SK-N-SH (cell line): Measurements from ENCODE around the gene CCDC93. TPM values are rescaled to one million over a fixed set of nuclear protein-coding genes. Genes with fewer than 3 reads are reported as not detected.

Source experiments
- CTCF ChIA-PET: fragments of 300-600, 350-600 bp; formaldehyde crosslinking; extraction: SDS; loops from one replicate; lab custom pipeline; 2021; lab: Yijun Ruan, JAX
- POLR2A ChIA-PET: fragments of 350-600 bp; sonication (Branson Sonifier 250); formaldehyde crosslinking; extraction: SDS; loops from one replicate; lab custom pipeline; 2020; ENCODE audit warnings: antibody characterized with exemption, inconsistent platforms; lab: Yijun Ruan, JAX
- DNase-seq: peaks from one replicate; pipeline ENCODE4 v3.0.0; 2012
- H2AFZ ChIP-seq: fragments of 200-600 bp; sonication (generic); 2 replicates; pipeline ENCODE4 v1.8.1; 2016; ENCODE audit warnings: antibody characterized with exemption, mild to moderate bottlenecking, low read depth
- H3F3A ChIP-seq: fragments of 200-600 bp; sonication (generic); replicated peaks from 2 replicates; pipeline ENCODE3; 2016; ENCODE audit warnings: antibody characterized with exemption, mild to moderate bottlenecking; ENCODE audit not compliant: insufficient read depth
- H3K27ac ChIP-seq, 2 experiments: fragments of 200-500 bp in 1 of 2; fragments of 200-600 bp in 1 of 2; sonication (Bioruptor generic) in 1 of 2; sonication (generic), shearing (Covaris generic) in 1 of 2; 2 replicates each; pipeline versions ENCODE4 v1.5.1 to v1.6.1; 2014 to 2016; ENCODE audit warnings: low read depth in 2 of 2, inconsistent platforms in 1 of 2, low read length in 1 of 2, mild to moderate bottlenecking in 1 of 2, mixed read lengths in 1 of 2
- H3K27me3 ChIP-seq: fragments of 200-600 bp; sonication (generic), shearing (Covaris generic); 2 replicates; pipeline ENCODE4 v1.6.1; 2016; ENCODE audit warnings: mixed run types; ENCODE audit not compliant: insufficient read depth
- H3K36me3 ChIP-seq, 2 experiments: fragments of 200-500 bp in 1 of 2; fragments of 200-600 bp in 1 of 2; sonication (Bioruptor generic) in 1 of 2; sonication (generic) in 1 of 2; replicated peaks in 1 of 2; 2 replicates each; pipeline versions ENCODE3 to v1.5.1; 2014 to 2016; ENCODE audit warnings: low read length in 1 of 2, mild to moderate bottlenecking in 1 of 2; ENCODE audit not compliant: insufficient read depth in 2 of 2, control insufficient read depth in 1 of 2
- H3K4me1 ChIP-seq, 2 experiments: fragments of 200-500 bp in 1 of 2; fragments of 200-600 bp in 1 of 2; sonication (Bioruptor generic) in 1 of 2; sonication (generic), shearing (Covaris generic) in 1 of 2; 2 replicates each; pipeline versions ENCODE4 v1.5.1 to v1.6.1; 2014 to 2016; ENCODE audit warnings: low read depth in 1 of 2, low read length in 1 of 2, mixed run types in 1 of 2; ENCODE audit not compliant: insufficient read depth in 2 of 2, control insufficient read depth in 1 of 2
- H3K4me2 ChIP-seq: fragments of 200-600 bp; sonication (generic), shearing (Covaris generic); 2 replicates; pipeline ENCODE4 v1.6.1; 2017; ENCODE audit warnings: mixed run types
- H3K4me3 ChIP-seq, 2 experiments: fragments of 200-500 bp in 1 of 2; fragments of 200-600 bp in 1 of 2; sonication (Bioruptor generic) in 1 of 2; sonication (generic), shearing (Covaris generic) in 1 of 2; 2 replicates each; pipeline versions ENCODE4 v1.5.1 to v1.8.1; 2014 to 2016; ENCODE audit warnings: low read depth in 2 of 2, inconsistent platforms in 1 of 2, low read length in 1 of 2, mild to moderate bottlenecking in 1 of 2, mixed read lengths in 1 of 2, moderate library complexity in 1 of 2
- H3K79me2 ChIP-seq: fragments of 200-600 bp; sonication (generic); 2 replicates; pipeline ENCODE4 v1.8.1; 2017; ENCODE audit warnings: mild to moderate bottlenecking; ENCODE audit not compliant: insufficient read depth
- H3K9ac ChIP-seq: fragments of 200-600 bp; sonication (generic); 2 replicates; pipeline ENCODE4 v1.6.1; 2017; ENCODE audit warnings: mixed run types
- H3K9me2 ChIP-seq: fragments of 200-600 bp; sonication (generic); 2 replicates; pipeline ENCODE4 v1.6.1; 2017; ENCODE audit warnings: mixed run types
- H3K9me3 ChIP-seq: fragments of 200-600 bp; sonication (generic); 2 replicates; pipeline ENCODE4 v1.6.1; 2017; ENCODE audit warnings: mixed run types, mild to moderate bottlenecking, moderate library complexity
- H4K20me1 ChIP-seq: fragments of 200-600 bp; sonication (generic); 2 replicates; pipeline ENCODE4 v1.6.1; 2017; ENCODE audit warnings: mild to moderate bottlenecking, mixed run types; ENCODE audit not compliant: insufficient read depth
- CTCF ChIP-seq: fragments of 200-600 bp; sonication (generic); IDR thresholded peaks from 2 replicates; pipeline ENCODE4 v1.6.1; 2017; ENCODE audit warnings: antibody characterized with exemption, mild to moderate bottlenecking, moderate library complexity
- EP300 ChIP-seq, 2 experiments: IDR thresholded peaks; 2 replicates each; pipeline versions ENCODE4 v1.4.0 to v1.6.1; 2012; ENCODE audit warnings: borderline replicate concordance in 1 of 2, low read depth in 1 of 2, low read length in 1 of 2
- FOSL2 ChIP-seq: IDR thresholded peaks from 2 replicates; pipeline ENCODE4 v1.4.0; 2012; ENCODE audit warnings: low read depth, mild to moderate bottlenecking, moderate library complexity, borderline replicate concordance
- FOXM1 ChIP-seq: IDR thresholded peaks from 2 replicates; pipeline ENCODE4 v1.4.0; 2012; ENCODE audit warnings: low read depth, mild to moderate bottlenecking
- GATA2 ChIP-seq: sonication (generic); formaldehyde crosslinking; IDR thresholded peaks from 2 replicates; pipeline ENCODE4 v1.5.0; 2020; ENCODE audit warnings: mild to moderate bottlenecking, missing genetic modification reagents
- IRF3 ChIP-seq: fragments of 150-350 bp; IDR thresholded peaks from 2 replicates; pipeline ENCODE4 v1.6.1; 2016; ENCODE audit warnings: mild to moderate bottlenecking, low read depth, low read length
- JUND ChIP-seq: IDR thresholded peaks from 2 replicates; pipeline ENCODE4 v1.4.0; 2012
- MXI1 ChIP-seq: IDR thresholded peaks from 2 replicates; pipeline ENCODE4 v1.6.1; 2012; ENCODE audit warnings: mild to moderate bottlenecking, low read depth, low read length, improper control_type of control experiment
- NRF1 ChIP-seq: IDR thresholded peaks from 2 replicates; pipeline ENCODE4 v1.6.1; 2012; ENCODE audit warnings: low read depth, mild to moderate bottlenecking, low read length
- RAD21 ChIP-seq: IDR thresholded peaks from 2 replicates; pipeline ENCODE4 v1.6.1; 2012; ENCODE audit warnings: mild to moderate bottlenecking, low read length
- SMC3 ChIP-seq: IDR thresholded peaks from 2 replicates; pipeline ENCODE4 v1.6.1; 2012; ENCODE audit warnings: low read depth, low read length, improper control_type of control experiment
- TEAD4 ChIP-seq: IDR thresholded peaks from 2 replicates; pipeline ENCODE4 v1.4.0; 2012; ENCODE audit warnings: mild to moderate bottlenecking, borderline replicate concordance; ENCODE audit not compliant: insufficient read depth
- USF1 ChIP-seq: IDR thresholded peaks from 2 replicates; pipeline ENCODE4 v1.4.0; 2012; ENCODE audit warnings: low read depth, borderline replicate concordance
- USF2 ChIP-seq: fragments of 150-350 bp; IDR thresholded peaks from 2 replicates; pipeline ENCODE4 v1.6.1; 2017; ENCODE audit warnings: antibody characterized with exemption, low read length, low read depth, borderline replicate concordance
- YY1 ChIP-seq: IDR thresholded peaks from 2 replicates; pipeline ENCODE4 v1.4.0; 2012; ENCODE audit warnings: low read depth, mild to moderate bottlenecking
- WGBS: methylation state at CpG from one replicate; pipeline ENCODE4 v1.1.6; 2017; ENCODE audit warnings: low lambda C conversion rate; 5-methylcytosine and 5-hydroxymethylcytosine counted together
- polyA plus RNA-seq, 3 experiments: library from polyadenylated mRNA; depleted of rRNA; stranded (reverse); fragments of >200 nt; gene quantifications; 2 replicates each; pipeline ENCODE4 v1.2.3, GENCODE V29; 2012

The CCDC93 gene
- polyA plus RNA-seq, 1 of the 3 experiments (the other 2 are of a cell fraction) = 11.7 TPM

- Histone ChIP-seq H3K79me2 (no peaks in the 10 kb centered on the region), H3K4me3 (peak overlapping the region in 1 of 2 experiments; percentile 2; a peak in 1 of 4 replicates), H3K36me3 (no peaks in the 10 kb centered on the region), H3K9me2 (no peaks in the 10 kb centered on the region), H3F3A (no peaks in the 10 kb centered on the region), H3K9ac (no peak overlapping the region), H3K27ac (no peak overlapping the region), H3K9me3 (no peaks in the 10 kb centered on the region), H3K27me3 (no peaks in the 10 kb centered on the region; the same call in 1 of the 2 replicates), H3K4me2 (peak overlapping the region; percentile 12), H2AFZ (no peak overlapping the region), H3K4me1 (peaks cover 0 to 8% of the 10 kb centered on the region in 2 experiments; a peak in 1 of 4 replicates), H4K20me1 (no peaks in the 10 kb centered on the region)
- DNase-seq = peak; percentile 23
- CTCF ChIA-PET = interaction anchor here (0.6 to 3.5 kb wide), 54 partner anchors 10 to 1654 kb away, joined by 3 to 32 read pairs (median 4); partner anchors contain the start of gene CCDC93
- POLR2A ChIA-PET = interaction anchor here (1.8 kb wide), 1 partner anchor 809 kb away, joined by 4 read pairs; no protein-coding TSS in a partner anchor
- TF ChIP-seq USF2 = no peak
- peak; percentile 72 for TF ChIP-seq CTCF
- TF ChIP-seq RAD21 = peak; percentile 88
- peak; percentile 55 for TF ChIP-seq SMC3
- 3% methylated on average over 4 of the region's 4 CpGs for WGBS
Measured at GRCh38 chr2:118046634-118047210, 32.9 kb upstream of the CCDC93 start.

- Histone ChIP-seq H3K4me1 (peaks cover 0 to 8% of the 10 kb centered on the region in 2 experiments; a peak in 1 of 4 replicates), H3K9me2 (no peaks in the 10 kb centered on the region)
- TF ChIP-seq USF2 (no peak), MXI1 (no peak), JUND (no peak), YY1 (no peak), USF1 (no peak), EP300 (IDR thresholded peaks at IDR 0.05; ENCODE audit: borderline replicate concordance in 1 of 2, low read depth in 1 of 2, low read length in 1 of 2) (no peak), FOSL2 (no peak), TEAD4 (no peak), FOXM1 (no peak), IRF3 (no peak), GATA2 (no peak), SMC3 (no peak), NRF1 (no peak)
- TF ChIP-seq, all 33 proteins: peak for 0
- no peaks in the 10 kb centered on the region for H3K9me3 ChIP-seq
- H3K4me2 ChIP-seq = no peak overlapping the region
- H3K9ac ChIP-seq = no peak overlapping the region
- WGBS = 29% methylated on average over 1 of the region's 1 CpG
- H4K20me1 ChIP-seq = no peaks in the 10 kb centered on the region
- no peak overlapping the region for H3K27ac ChIP-seq
- ChIA-PET POLR2A (no interaction called here), CTCF (interaction anchor here (1.7 to 3.5 kb wide), 3 partner anchors 8 to 182 kb away, joined by 4 to 23 read pairs (median 19); no protein-coding TSS in a partner anchor)
- DNase-seq = no peak
- no peaks in the 10 kb centered on the region for H3F3A ChIP-seq
- no peak overlapping the region for H3K4me3 ChIP-seq
- H2AFZ ChIP-seq = no peak overlapping the region
- no peaks in the 10 kb centered on the region for H3K36me3 ChIP-seq
- H3K79me2 ChIP-seq = no peaks in the 10 kb centered on the region
- H3K27me3 ChIP-seq = no peaks in the 10 kb centered on the region; the same call in 1 of the 2 replicates
Measured at GRCh38 chr2:118045286-118045685, 31.4 kb upstream of the CCDC93 start.
